WTC11 (cell line): ENCODE data around the gene OGFOD2. TPM values are rescaled to one million over a fixed set of nuclear protein-coding genes. Genes with fewer than 3 reads are reported as not detected.

Experiments
- ATAC-seq: fragments of 200-7000 bp; cut with Tn5 transposase; 2 replicates; pipeline ENCODE4 v1.10.0; 2021; ENCODE audit warnings: mild to moderate bottlenecking, moderate library complexity
- CTCF ChIA-PET: fragments of 300-600 bp; sonication (Branson Sonifier 250); formaldehyde crosslinking; loops from one replicate; lab custom pipeline; 2021; ENCODE audit warnings: antibody characterized with exemption; lab: Charles Lee
- POLR2A ChIA-PET: fragments of 350-600 bp; sonication (Branson Sonifier 250); formaldehyde crosslinking; loops from one replicate; lab custom pipeline; 2021; ENCODE audit warnings: antibody characterized with exemption; lab: Charles Lee
- DNase-seq: peaks from one replicate; pipeline ENCODE4 v3.0.0; 2021; ENCODE audit warnings: low spot score
- H3K27ac Mint-ChIP-seq: 2 replicates; pipeline ENCODE4 v1.8.0; 2021; ENCODE audit warnings: mixed read lengths
- H3K27me3 Mint-ChIP-seq: 2 replicates; pipeline ENCODE4 v1.8.0; 2021; ENCODE audit warnings: low read depth, mild to moderate bottlenecking, moderate library complexity, mixed read lengths
- H3K36me3 Mint-ChIP-seq: 2 replicates; pipeline ENCODE4 v1.8.0; 2021; ENCODE audit warnings: mixed read lengths
- H3K4me1 Mint-ChIP-seq: 2 replicates; pipeline ENCODE4 v1.8.0; 2022; ENCODE audit warnings: mixed read lengths
- H3K4me3 Mint-ChIP-seq: 2 replicates; pipeline ENCODE4 v1.8.0; 2021; ENCODE audit warnings: mild to moderate bottlenecking, moderate library complexity, mixed read lengths
- H3K9me3 Mint-ChIP-seq: 2 replicates; pipeline ENCODE4 v1.8.0; 2021; ENCODE audit warnings: mixed read lengths
- ATF1 ChIP-seq: sonication (generic); formaldehyde crosslinking; IDR thresholded peaks from 2 replicates; pipeline ENCODE4 v1.8.1; 2023; ENCODE audit warnings: mild to moderate bottlenecking, moderate library complexity, missing genetic modification reagents
- ATF2 ChIP-seq: sonication (generic); formaldehyde crosslinking; IDR thresholded peaks from 2 replicates; pipeline ENCODE4 v1.8.1; 2022; ENCODE audit warnings: low read depth, missing genetic modification reagents, borderline replicate concordance
- CREB1 ChIP-seq: sonication (generic); formaldehyde crosslinking; IDR thresholded peaks from 2 replicates; pipeline ENCODE4 v1.8.0; 2023; ENCODE audit warnings: mild to moderate bottlenecking, missing genetic modification reagents
- CTCF ChIP-seq: fragments of 200-600 bp; IDR thresholded peaks from 2 replicates; pipeline ENCODE4 v1.8.0; 2022; ENCODE audit warnings: antibody characterized with exemption
- E2F5 ChIP-seq: sonication (generic); formaldehyde crosslinking; IDR thresholded peaks from 2 replicates; pipeline ENCODE4 v1.8.1; 2022; ENCODE audit warnings: mild to moderate bottlenecking, moderate library complexity, missing genetic modification reagents
- EMX1 ChIP-seq: fragments of 250-450 bp; sonication (Bioruptor Pico); IDR thresholded peaks from 2 replicates; pipeline ENCODE4 v1.8.0; 2021; ENCODE audit warnings: mild to moderate bottlenecking
- FOXJ3 ChIP-seq: sonication (generic); formaldehyde crosslinking; IDR thresholded peaks from 2 replicates; pipeline ENCODE4 v1.9.0; 2021; ENCODE audit warnings: missing genetic modification reagents, mild to moderate bottlenecking, borderline replicate concordance
- FOXP4 ChIP-seq: sonication (generic); formaldehyde crosslinking; IDR thresholded peaks from 2 replicates; pipeline ENCODE4 v1.8.0; 2022; ENCODE audit warnings: mild to moderate bottlenecking, missing genetic modification reagents
- GABPB1 ChIP-seq: sonication (generic); formaldehyde crosslinking; IDR thresholded peaks from 2 replicates; pipeline ENCODE4 v1.8.1; 2023; ENCODE audit warnings: mild to moderate bottlenecking, missing genetic modification reagents
- GTF2I ChIP-seq: fragments of 250-450 bp; sonication (Bioruptor Pico); conservative IDR thresholded peaks from 2 replicates; pipeline ENCODE4 v1.4.0; 2021; ENCODE audit warnings: mild to moderate bottlenecking
- IRF2 ChIP-seq: sonication (generic); formaldehyde crosslinking; IDR thresholded peaks from 2 replicates; pipeline ENCODE4 v1.8.0; 2022; ENCODE audit warnings: low read depth, missing genetic modification reagents, borderline replicate concordance
- JUN ChIP-seq: sonication (generic); formaldehyde crosslinking; IDR thresholded peaks from 2 replicates; pipeline ENCODE4 v1.8.0; 2023; ENCODE audit warnings: mild to moderate bottlenecking, missing genetic modification reagents
- MAX ChIP-seq: sonication (generic); formaldehyde crosslinking; IDR thresholded peaks from 2 replicates; pipeline ENCODE4 v1.8.0; 2022; ENCODE audit warnings: mild to moderate bottlenecking, missing genetic modification reagents
- MXD4 ChIP-seq: fragments of 250-450 bp; sonication (Bioruptor Pico); IDR thresholded peaks from 2 replicates; pipeline ENCODE4 v1.8.0; 2021; ENCODE audit warnings: mild to moderate bottlenecking, moderate library complexity, borderline replicate concordance
- PREB ChIP-seq: sonication (generic); formaldehyde crosslinking; IDR thresholded peaks from 2 replicates; pipeline ENCODE4 v1.8.1; 2022; ENCODE audit warnings: mild to moderate bottlenecking, missing genetic modification reagents, moderate library complexity, borderline replicate concordance
- SMAD3 ChIP-seq: sonication (generic); formaldehyde crosslinking; IDR thresholded peaks from 2 replicates; pipeline ENCODE4 v1.8.0; 2022; ENCODE audit warnings: missing genetic modification reagents, mild to moderate bottlenecking, borderline replicate concordance
- SOX15 ChIP-seq: fragments of 250-450 bp; sonication (Bioruptor Pico); IDR thresholded peaks from 2 replicates; pipeline ENCODE4 v1.9.0; 2021; ENCODE audit warnings: mild to moderate bottlenecking
- TEAD4 ChIP-seq: sonication (generic); formaldehyde crosslinking; IDR thresholded peaks from 2 replicates; pipeline ENCODE4 v1.8.0; 2022; ENCODE audit warnings: mild to moderate bottlenecking, missing genetic modification reagents
- USF1 ChIP-seq: sonication (generic); formaldehyde crosslinking; IDR thresholded peaks from 2 replicates; pipeline ENCODE4 v1.8.0; 2022; ENCODE audit warnings: mild to moderate bottlenecking, missing genetic modification reagents
- USF2 ChIP-seq: sonication (generic); formaldehyde crosslinking; IDR thresholded peaks from 2 replicates; pipeline ENCODE4 v1.8.1; 2023; ENCODE audit warnings: mild to moderate bottlenecking, missing genetic modification reagents, moderate library complexity
- ZBTB43 ChIP-seq: sonication (generic); formaldehyde crosslinking; IDR thresholded peaks from 2 replicates; pipeline ENCODE4 v1.8.1; 2023; ENCODE audit warnings: mild to moderate bottlenecking, missing genetic modification reagents
- ZNF121 ChIP-seq: sonication (generic); formaldehyde crosslinking; IDR thresholded peaks from 2 replicates; pipeline ENCODE4 v1.8.0; 2023; ENCODE audit warnings: missing genetic modification reagents
- ZNF317 ChIP-seq: sonication (generic); formaldehyde crosslinking; IDR thresholded peaks from 2 replicates; pipeline ENCODE4 v1.8.1; 2023; ENCODE audit warnings: low read depth, mild to moderate bottlenecking, moderate library complexity, missing genetic modification reagents, borderline replicate concordance
- total RNA-seq: library from RNA; stranded (reverse); gene quantifications from 3 replicates; pipeline ENCODE4 v1.2.3, GENCODE V29; 2021

OGFOD2 gene
- total RNA-seq, 1 experiment from 2014 or later, result 28.1 TPM

GRCh38 chr12:122949816-122950675 lies 25.0 kb upstream of the OGFOD2 start:
- H3K4me3 Mint-ChIP-seq, result no peak overlapping the region
- H3K36me3 Mint-ChIP-seq, result no peaks in the 10 kb centered on the region
- DNase-seq (no peak), ATAC-seq (no peak)
- H3K27me3 Mint-ChIP-seq, result no peaks in the 10 kb centered on the region
- H3K4me1 Mint-ChIP-seq, result no peaks in the 10 kb centered on the region
- no peak for TF ChIP-seq GTF2I (CRISPR knock-in tag)
- no peak for TF ChIP-seq ZNF317 (CRISPR knock-in tag)
- no peak for TF ChIP-seq ZBTB43 (CRISPR knock-in tag)
- TF ChIP-seq MXD4, result no peak
- no peak for TF ChIP-seq JUN (CRISPR knock-in tag)
- TF ChIP-seq USF2 (CRISPR knock-in tag), result no peak
- TF ChIP-seq MAX, result no peak
- TF ChIP-seq E2F5 (CRISPR knock-in tag), result no peak
- no peak for TF ChIP-seq CREB1 (CRISPR knock-in tag)
- TF ChIP-seq SOX15 (CRISPR knock-in tag), result no peak
- no peak for TF ChIP-seq USF1 (CRISPR knock-in tag)
- no peak for TF ChIP-seq ZNF121 (CRISPR knock-in tag)
- TF ChIP-seq PREB, result no peak
- no peak overlapping the region for H3K27ac Mint-ChIP-seq
- ChIA-PET POLR2A (no interaction called here), CTCF (interaction anchor here (0.6 to 5.5 kb wide), 5 partner anchors 47 to 1402 kb away, joined by 3 to 25 read pairs (median 3); partner anchors contain the start of gene SNRNP35)
- H3K9me3 Mint-ChIP-seq, result no peaks in the 10 kb centered on the region

GRCh38 chr12:122951406-122951805 lies 23.6 kb upstream of the OGFOD2 start:
- Mint-ChIP-seq H3K36me3 (no peaks in the 10 kb centered on the region), H3K4me1 (no peaks in the 10 kb centered on the region), H3K27me3 (no peaks in the 10 kb centered on the region), H3K27ac (no peak overlapping the region), H3K4me3 (no peak overlapping the region), H3K9me3 (no peaks in the 10 kb centered on the region)
- no peak for DNase-seq
- POLR2A ChIA-PET, result no interaction called here
- no peak for ATAC-seq
- CTCF ChIA-PET, result interaction anchor here (1.0 to 7.1 kb wide), 4 partner anchors 79 to 313 kb away, joined by 3 to 67 read pairs (median 20); no protein-coding TSS in a partner anchor
- TF ChIP-seq TEAD4 (CRISPR knock-in tag), result no peak
- no peak for TF ChIP-seq CREB1 (CRISPR knock-in tag)
- TF ChIP-seq GABPB1 (CRISPR knock-in tag), result no peak
- no peak for TF ChIP-seq ATF1 (CRISPR knock-in tag)
- TF ChIP-seq IRF2, result no peak
- TF ChIP-seq SMAD3 (CRISPR knock-in tag), result no peak
- no peak for TF ChIP-seq EMX1 (CRISPR knock-in tag)
- no peak for TF ChIP-seq FOXJ3 (CRISPR knock-in tag)
- no peak for TF ChIP-seq FOXP4 (CRISPR knock-in tag)
- no peak for TF ChIP-seq ATF2 (CRISPR knock-in tag)
- TF ChIP-seq CTCF, result no peak
